ENCODE data around the gene DCAF5.

The DCAF5 gene

GRCh38 chr14:69133206-69134125 is 19.5 kb downstream of the DCAF5 start:
- Histone ChIP-seq H3K23ac (ENCODE audit: low read depth, low read length, poor library complexity) (no peak overlapping the region), H2AFZ (ENCODE audit: low read length) (no peak overlapping the region), H2AK5ac (ENCODE audit: low read depth, low read length) (no peak overlapping the region), H3K36me3 (replicated peaks in 1 of 2; ENCODE audit: control insufficient read depth in 2 of 2, insufficient read depth in 2 of 2, low read length in 2 of 2) (no peaks in the 10 kb centered on the region), H3K14ac (ENCODE audit: low read length) (no peak overlapping the region), H3K4ac (ENCODE audit: low read length) (no peak overlapping the region), H3K4me2 (ENCODE audit: insufficient read depth, low read length, poor library complexity, severe bottlenecking) (no peak overlapping the region), H3K9me3 (replicated peaks in 1 of 2; ENCODE audit: control insufficient read depth in 2 of 2, insufficient read depth in 1 of 2, low read depth in 1 of 2, low read length in 2 of 2) (no peaks in the 10 kb centered on the region), H2BK5ac (ENCODE audit: low read length) (no peak overlapping the region), H3K4me1 (ENCODE audit: control insufficient read depth in 2 of 2, insufficient read depth in 1 of 2, low read depth in 1 of 2, low read length in 2 of 2) (peaks cover 9 to 32% of the 10 kb centered on the region in 2 donors), H3K27ac (replicated peaks; ENCODE audit: low read length) (no peak overlapping the region), H3K27me3 (ENCODE audit: control insufficient read depth in 3 of 3, insufficient read depth in 3 of 3, low read depth in 1 of 3, low read length in 3 of 3) (no peaks in the 10 kb centered on the region), H2BK15ac (ENCODE audit: low read length) (no peak overlapping the region), H2BK12ac (ENCODE audit: low read length) (no peak overlapping the region), H3K4me3 (ENCODE audit: low read length in 2 of 2) (no peak overlapping the region), H2BK120ac (ENCODE audit: low read depth, low read length) (no peak overlapping the region), H3K79me1 (ENCODE audit: low read depth, low read length) (peaks cover 2% of the 10 kb centered on the region), H4K8ac (ENCODE audit: low read depth, low read length) (no peak overlapping the region), H4K91ac (ENCODE audit: low read depth, low read length, poor library complexity) (no peak overlapping the region), H3K9ac (ENCODE audit: low read depth, low read length, poor library complexity) (no peak overlapping the region), H3K18ac (ENCODE audit: low read length) (no peak overlapping the region)
- WGBS, 2 donors (ENCODE audit: extremely low coverage in 2 of 2, insufficient read length in 2 of 2, insufficient replicate concordance in 1 of 2) = no CpG with 5 or more reads among the region's 3 CpGs
- no peak for DNase-seq (ENCODE audit: low spot score)

- Histone ChIP-seq H2BK120ac (ENCODE audit: low read depth, low read length) (no peak overlapping the region), H3K18ac (ENCODE audit: low read length) (no peak overlapping the region), H3K4me2 (ENCODE audit: insufficient read depth, low read length, poor library complexity, severe bottlenecking) (no peak overlapping the region), H3K9me3 (replicated peaks in 1 of 2; ENCODE audit: control insufficient read depth in 2 of 2, insufficient read depth in 1 of 2, low read depth in 1 of 2, low read length in 2 of 2) (no peaks in the 10 kb centered on the region), H3K27me3 (ENCODE audit: control insufficient read depth in 3 of 3, insufficient read depth in 3 of 3, low read depth in 1 of 3, low read length in 3 of 3) (no peaks in the 10 kb centered on the region), H2AFZ (ENCODE audit: low read length) (no peak overlapping the region), H3K36me3 (replicated peaks in 1 of 2; ENCODE audit: control insufficient read depth in 2 of 2, insufficient read depth in 2 of 2, low read length in 2 of 2) (no peaks in the 10 kb centered on the region), H3K14ac (ENCODE audit: low read length) (no peak overlapping the region), H4K8ac (ENCODE audit: low read depth, low read length) (no peak overlapping the region), H3K27ac (replicated peaks; ENCODE audit: low read length) (no peak overlapping the region), H2AK5ac (ENCODE audit: low read depth, low read length) (no peak overlapping the region), H3K79me1 (ENCODE audit: low read depth, low read length) (peaks cover 3% of the 10 kb centered on the region), H3K4me3 (ENCODE audit: low read length in 2 of 2) (no peak overlapping the region), H3K23ac (ENCODE audit: low read depth, low read length, poor library complexity) (no peak overlapping the region), H2BK12ac (ENCODE audit: low read length) (no peak overlapping the region), H4K91ac (ENCODE audit: low read depth, low read length, poor library complexity) (no peak overlapping the region), H3K4ac (ENCODE audit: low read length) (no peak overlapping the region), H2BK15ac (ENCODE audit: low read length) (no peak overlapping the region), H2BK5ac (ENCODE audit: low read length) (no peak overlapping the region), H3K9ac (ENCODE audit: low read depth, low read length, poor library complexity) (no peak overlapping the region), H3K4me1 (ENCODE audit: control insufficient read depth in 2 of 2, insufficient read depth in 1 of 2, low read depth in 1 of 2, low read length in 2 of 2) (peaks cover 8 to 24% of the 10 kb centered on the region in 2 donors)
- no CpG with 5 or more reads among the region's 4 CpGs for WGBS, 2 donors (ENCODE audit: extremely low coverage in 2 of 2, insufficient read length in 2 of 2, insufficient replicate concordance in 1 of 2)
- no peak for DNase-seq (ENCODE audit: low spot score)
Observed at GRCh38 chr14:69132513-69133181, 20.3 kb downstream of the DCAF5 start.

GRCh38 chr14:69131176-69131575 is 21.7 kb downstream of the DCAF5 start:
- H3K9ac ChIP-seq (ENCODE audit: low read depth, low read length, poor library complexity) = no peak overlapping the region
- peak overlapping the region; percentile 32 for H3K27ac ChIP-seq (replicated peaks; ENCODE audit: low read length)
- H3K18ac ChIP-seq (ENCODE audit: low read length) = no peak overlapping the region
- H3K14ac ChIP-seq (ENCODE audit: low read length) = no peak overlapping the region
- no peak overlapping the region for H3K4me3 ChIP-seq (ENCODE audit: low read length in 2 of 2)
- H3K4me2 ChIP-seq (ENCODE audit: insufficient read depth, low read length, poor library complexity, severe bottlenecking) = no peak overlapping the region
- no peak overlapping the region for H4K8ac ChIP-seq (ENCODE audit: low read depth, low read length)
- no peak overlapping the region for H2BK12ac ChIP-seq (ENCODE audit: low read length)
- H3K36me3 ChIP-seq (replicated peaks in 1 of 2; ENCODE audit: control insufficient read depth in 2 of 2, insufficient read depth in 2 of 2, low read length in 2 of 2) = no peaks in the 10 kb centered on the region
- H3K4me1 ChIP-seq (ENCODE audit: control insufficient read depth in 2 of 2, insufficient read depth in 1 of 2, low read depth in 1 of 2, low read length in 2 of 2) = peaks cover 6 to 23% of the 10 kb centered on the region in 2 donors
- no peak overlapping the region for H2BK120ac ChIP-seq (ENCODE audit: low read depth, low read length)
- H2BK15ac ChIP-seq (ENCODE audit: low read length) = no peak overlapping the region
- no peaks in the 10 kb centered on the region for H3K9me3 ChIP-seq (replicated peaks in 1 of 2; ENCODE audit: control insufficient read depth in 2 of 2, insufficient read depth in 1 of 2, low read depth in 1 of 2, low read length in 2 of 2)
- H2AK5ac ChIP-seq (ENCODE audit: low read depth, low read length) = no peak overlapping the region
- no peaks in the 10 kb centered on the region for H3K27me3 ChIP-seq (ENCODE audit: control insufficient read depth in 3 of 3, insufficient read depth in 3 of 3, low read depth in 1 of 3, low read length in 3 of 3)
- H3K79me1 ChIP-seq (ENCODE audit: low read depth, low read length) = peaks cover 3% of the 10 kb centered on the region
- no peak for DNase-seq (ENCODE audit: low spot score)
- H4K91ac ChIP-seq (ENCODE audit: low read depth, low read length, poor library complexity) = no peak overlapping the region
- H2BK5ac ChIP-seq (ENCODE audit: low read length) = no peak overlapping the region
- H3K4ac ChIP-seq (ENCODE audit: low read length) = no peak overlapping the region
- H2AFZ ChIP-seq (ENCODE audit: low read length) = no peak overlapping the region
- whole genome bisulfite sequencing, 2 donors (ENCODE audit: extremely low coverage in 2 of 2, insufficient read length in 2 of 2, insufficient replicate concordance in 1 of 2) = no CpG with 5 or more reads among the region's 2 CpGs
- no peak overlapping the region for H3K23ac ChIP-seq (ENCODE audit: low read depth, low read length, poor library complexity)

- DNase-seq (ENCODE audit: low spot score) = peak; percentile 83
- Histone ChIP-seq H2BK120ac (ENCODE audit: low read depth, low read length) (no peak overlapping the region), H3K4me3 (ENCODE audit: low read length in 2 of 2) (peak overlapping the region in 1 of 2 donors; percentile 10), H3K27me3 (ENCODE audit: control insufficient read depth in 3 of 3, insufficient read depth in 3 of 3, low read depth in 1 of 3, low read length in 3 of 3) (no peaks in the 10 kb centered on the region), H3K27ac (replicated peaks; ENCODE audit: low read length) (peak overlapping the region; percentile 61), H3K36me3 (replicated peaks in 1 of 2; ENCODE audit: control insufficient read depth in 2 of 2, insufficient read depth in 2 of 2, low read length in 2 of 2) (no peaks in the 10 kb centered on the region), H3K79me1 (ENCODE audit: low read depth, low read length) (peaks cover 3% of the 10 kb centered on the region), H3K9ac (ENCODE audit: low read depth, low read length, poor library complexity) (no peak overlapping the region), H3K4ac (ENCODE audit: low read length) (no peak overlapping the region), H4K8ac (ENCODE audit: low read depth, low read length) (no peak overlapping the region), H2AFZ (ENCODE audit: low read length) (peak overlapping the region; percentile 66), H3K14ac (ENCODE audit: low read length) (no peak overlapping the region), H2BK5ac (ENCODE audit: low read length) (no peak overlapping the region), H3K4me1 (ENCODE audit: control insufficient read depth in 2 of 2, insufficient read depth in 1 of 2, low read depth in 1 of 2, low read length in 2 of 2) (peaks cover 6 to 20% of the 10 kb centered on the region in 2 donors), H2BK15ac (ENCODE audit: low read length) (no peak overlapping the region), H3K4me2 (ENCODE audit: insufficient read depth, low read length, poor library complexity, severe bottlenecking) (no peak overlapping the region), H3K9me3 (replicated peaks in 1 of 2; ENCODE audit: control insufficient read depth in 2 of 2, insufficient read depth in 1 of 2, low read depth in 1 of 2, low read length in 2 of 2) (no peaks in the 10 kb centered on the region), H3K18ac (ENCODE audit: low read length) (no peak overlapping the region), H2AK5ac (ENCODE audit: low read depth, low read length) (no peak overlapping the region), H3K23ac (ENCODE audit: low read depth, low read length, poor library complexity) (no peak overlapping the region), H2BK12ac (ENCODE audit: low read length) (no peak overlapping the region), H4K91ac (ENCODE audit: low read depth, low read length, poor library complexity) (no peak overlapping the region)
- WGBS, 2 donors (ENCODE audit: extremely low coverage in 2 of 2, insufficient read length in 2 of 2, insufficient replicate concordance in 1 of 2) = no CpG with 5 or more reads among the region's 7 CpGs
Observed at GRCh38 chr14:69129264-69129880, 23.5 kb downstream of the DCAF5 start.

Measured in neuronal stem cell (in vitro differentiated cells).